Epithelial cell of prostate (primary cell): ENCODE data around the gene SSBP3.

ENCODE experiments used
- DNase-seq: peaks from one replicate; pipeline ENCODE4 v3.0.0-alpha.2; 2011; ENCODE audit warnings: low read depth, low spot score
- H3K27ac ChIP-seq: fragments of 450-650 bp; 2 replicates; pipeline ENCODE4 v1.5.1; 2017; ENCODE audit warnings: mild to moderate bottlenecking

SSBP3 gene

DNA sequence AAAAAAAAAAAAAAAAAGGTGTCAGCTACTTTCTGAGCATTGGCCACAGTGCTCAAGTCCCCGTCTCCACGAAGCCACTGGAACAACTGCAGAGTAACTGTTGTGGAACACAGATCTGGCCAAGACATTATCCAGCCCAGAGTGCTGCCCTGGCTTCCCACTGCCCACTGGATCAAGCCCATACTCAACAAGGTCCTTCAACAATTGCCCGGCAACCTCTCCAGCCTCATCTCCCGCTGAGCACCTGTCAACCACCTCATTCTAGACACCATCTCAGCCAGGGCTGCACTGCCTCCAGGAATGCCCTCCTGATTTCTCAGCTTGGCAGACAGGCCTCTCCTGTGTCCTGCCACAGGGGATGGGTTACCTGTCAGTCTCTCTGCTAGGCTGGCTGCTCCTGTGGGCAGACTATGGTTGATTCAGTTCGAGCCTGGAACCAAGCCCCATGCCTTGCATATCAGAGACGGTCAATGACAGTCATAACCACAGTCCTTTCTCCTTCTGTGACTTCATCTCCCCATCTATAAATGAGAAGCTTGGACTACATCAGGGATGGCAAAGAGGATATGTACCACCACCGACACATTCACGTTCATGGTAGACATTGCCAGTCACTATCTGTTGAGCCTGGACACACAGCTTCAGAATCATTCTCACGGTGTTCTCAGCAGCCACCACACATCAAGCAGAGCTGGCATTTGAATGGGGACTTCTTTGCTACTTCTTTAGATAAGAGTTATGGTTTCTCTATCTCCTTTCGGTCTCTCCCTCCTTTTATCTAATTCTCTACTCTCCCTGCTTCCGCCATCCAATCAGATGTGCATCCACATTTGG, 129.4 kb downstream of the SSBP3 start:
- no peak for DNase-seq
- no peak overlapping the region for H3K27ac ChIP-seq

DNA sequence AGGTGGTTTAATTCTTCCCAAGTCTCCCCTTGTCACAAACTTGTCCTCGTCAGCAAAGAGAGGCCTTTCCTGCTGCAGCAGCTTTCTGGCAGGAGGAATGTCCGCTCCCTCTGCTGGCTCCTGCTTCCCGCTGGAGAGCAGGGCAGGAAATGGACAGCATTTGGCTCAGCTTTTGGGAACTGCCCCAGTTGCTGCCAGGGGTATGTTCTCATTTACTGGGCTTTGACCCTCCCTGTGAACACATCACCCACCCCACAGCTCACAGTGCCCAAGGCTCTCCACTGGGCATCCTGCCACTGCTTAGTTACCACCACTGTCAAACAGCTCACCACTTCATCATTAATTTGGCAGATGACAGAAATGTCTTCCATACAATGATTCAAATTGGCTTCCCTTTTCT, 130.8 kb downstream of the SSBP3 start:
- H3K27ac ChIP-seq, result no peak overlapping the region
- no peak for DNase-seq

DNA sequence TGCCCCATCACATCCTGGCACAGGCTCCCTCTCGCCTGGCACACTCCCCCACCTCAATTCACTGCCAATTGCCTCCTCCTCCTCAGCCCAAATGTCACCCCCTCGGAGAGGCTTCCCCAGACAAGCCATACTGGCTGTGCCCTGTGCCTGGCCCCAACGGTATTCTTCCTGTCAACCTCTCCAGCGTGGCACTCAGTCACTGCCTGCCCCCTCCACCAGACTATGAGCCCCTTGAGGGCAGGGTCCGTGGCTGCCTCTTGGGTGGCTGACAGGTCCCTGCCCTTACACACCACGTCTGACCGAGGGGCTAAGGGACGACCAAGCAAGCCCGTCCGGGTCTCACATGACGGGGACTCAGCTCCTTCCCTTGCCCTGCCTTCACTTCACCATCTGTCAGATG, 131.3 kb downstream of the SSBP3 start:
- DNase-seq, result no peak
- no peak overlapping the region for H3K27ac ChIP-seq

DNA sequence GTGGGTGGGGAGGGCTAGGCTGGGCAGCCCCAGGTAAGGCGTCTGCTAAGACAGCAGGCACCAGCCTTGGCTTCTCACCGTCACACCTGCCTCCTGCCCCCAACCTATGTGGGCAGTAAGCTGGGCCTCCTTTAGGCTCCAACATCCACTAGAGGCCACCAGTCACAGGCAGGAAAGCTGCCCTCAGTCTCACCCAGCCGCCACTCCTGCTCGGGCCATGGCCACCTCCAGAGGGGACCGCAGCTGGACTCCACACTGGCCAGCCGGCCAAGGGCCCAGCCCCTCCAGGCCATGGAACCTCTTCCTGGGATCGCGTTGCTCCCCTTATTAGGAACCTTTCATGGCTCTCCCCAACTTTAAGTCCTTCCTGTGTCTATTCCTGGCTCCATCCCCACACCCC, 131.7 kb downstream of the SSBP3 start:
- DNase-seq, result no peak
- no peak overlapping the region for H3K27ac ChIP-seq

DNA sequence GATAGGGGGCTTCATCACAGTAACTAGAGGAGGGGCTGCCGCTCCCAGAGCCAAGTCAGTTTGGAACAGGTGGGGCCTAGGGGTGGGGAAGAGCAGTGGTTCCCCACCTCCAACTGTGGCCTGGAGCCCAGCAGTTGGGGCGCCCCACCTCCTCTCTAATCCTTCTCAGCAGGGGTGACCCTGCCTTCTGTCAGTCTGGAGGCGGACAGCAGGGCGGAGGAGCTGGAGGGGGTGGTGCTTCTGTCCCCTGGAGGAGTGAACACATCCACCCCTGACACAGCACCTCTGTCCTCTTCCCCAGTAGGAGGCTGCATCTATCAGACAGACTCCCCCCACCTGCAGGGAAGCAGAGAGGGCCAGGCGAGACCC, 132.4 kb downstream of the SSBP3 start:
- H3K27ac ChIP-seq, result no peak overlapping the region

DNA sequence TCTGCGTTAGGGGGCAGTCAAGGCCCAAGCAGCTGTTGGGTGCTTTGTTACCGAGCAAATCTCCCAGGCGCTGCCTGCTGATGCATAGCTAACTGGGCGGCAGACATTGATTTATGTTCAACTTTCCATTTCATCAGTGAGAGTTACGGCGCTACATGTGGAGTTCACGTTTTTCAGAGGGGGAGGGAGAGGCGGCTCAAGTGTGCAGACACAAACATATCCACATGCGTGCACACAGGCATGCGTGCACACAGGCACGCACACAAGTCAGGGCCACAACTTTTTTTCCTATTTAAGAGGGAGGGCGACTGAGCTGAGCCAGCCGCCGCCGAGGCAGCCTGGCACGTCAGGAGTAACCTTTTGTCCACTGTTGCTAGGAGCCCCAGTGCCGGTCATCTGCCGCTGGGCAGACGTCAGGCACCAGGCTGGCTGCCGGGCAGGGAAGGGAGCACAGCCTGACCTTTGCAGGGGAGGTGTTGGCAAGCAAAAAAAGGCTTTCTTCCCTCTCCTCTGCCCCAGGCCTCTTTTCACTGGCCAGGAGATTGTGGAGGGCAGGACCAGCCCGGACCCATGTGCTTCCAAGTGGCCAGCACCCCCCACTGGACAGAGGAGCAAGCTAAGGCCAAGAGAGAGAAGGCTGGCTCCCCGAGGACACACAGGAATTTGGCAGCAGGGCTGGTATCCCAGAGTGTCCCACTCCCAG, 133.0 kb downstream of the SSBP3 start:
- no peak for DNase-seq
- no peak overlapping the region for H3K27ac ChIP-seq

More for the DNA sequence above, 132.4 kb downstream of the SSBP3 start:
- DNase-seq, result no peak

DNA sequence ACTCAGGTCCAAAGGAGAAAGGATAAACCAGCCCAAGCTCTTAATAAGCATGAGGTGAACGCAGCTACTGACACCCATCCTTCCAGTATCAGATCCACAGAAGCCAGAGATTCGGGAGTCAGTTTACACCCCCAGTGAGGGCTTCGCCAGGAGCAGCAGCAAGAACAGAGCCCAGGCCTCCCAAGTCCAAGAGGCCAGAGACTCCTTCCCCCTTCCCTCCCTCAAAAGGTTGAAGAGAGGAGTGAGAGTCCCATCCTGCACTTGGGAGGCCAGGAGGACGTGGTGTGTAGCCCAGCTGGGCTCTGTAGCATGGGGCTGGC, 133.5 kb downstream of the SSBP3 start:
- no peak overlapping the region for H3K27ac ChIP-seq
- DNase-seq, result no peak

DNA sequence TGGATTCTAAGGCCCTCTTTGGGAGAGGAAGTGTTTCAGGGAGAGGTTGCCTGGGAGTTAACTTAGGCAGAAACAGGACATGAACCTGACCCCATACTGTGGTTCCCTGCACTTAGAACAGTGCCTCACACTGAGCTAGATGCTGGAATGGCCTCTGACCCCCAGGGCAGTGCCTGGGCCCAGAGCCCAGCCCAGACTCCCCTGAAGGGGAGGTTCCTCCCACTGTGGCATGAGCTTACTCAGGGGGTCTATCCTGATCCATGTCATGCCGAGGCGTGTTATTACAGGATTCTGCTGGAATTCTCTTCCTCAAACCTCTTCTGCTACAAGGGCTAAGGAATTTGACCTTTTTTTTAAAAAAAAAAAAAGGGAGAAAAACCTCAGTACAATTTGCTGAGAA, 134.1 kb downstream of the SSBP3 start:
- H3K27ac ChIP-seq, result no peak overlapping the region
- DNase-seq, result no peak

DNA sequence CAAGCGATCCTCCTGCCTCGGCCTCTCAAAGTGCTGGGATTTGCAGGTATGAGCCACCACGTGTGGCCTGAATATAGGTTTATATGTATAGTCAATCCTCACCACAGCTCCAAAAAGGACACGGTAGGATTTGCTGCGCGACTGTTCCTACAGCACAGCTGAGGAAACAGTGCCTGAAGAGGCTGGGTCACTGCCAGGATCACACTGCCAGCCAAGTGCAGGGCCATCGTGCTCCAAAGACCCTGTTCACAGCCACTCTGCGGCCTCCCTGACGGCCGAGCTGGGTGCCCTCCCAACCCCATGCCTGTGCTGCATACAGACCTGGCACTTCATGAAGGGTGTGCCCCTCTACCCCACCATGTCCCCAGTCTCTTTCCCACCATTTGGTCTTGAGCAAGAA, 134.9 kb downstream of the SSBP3 start:
- no peak overlapping the region for H3K27ac ChIP-seq
- no peak for DNase-seq

DNA sequence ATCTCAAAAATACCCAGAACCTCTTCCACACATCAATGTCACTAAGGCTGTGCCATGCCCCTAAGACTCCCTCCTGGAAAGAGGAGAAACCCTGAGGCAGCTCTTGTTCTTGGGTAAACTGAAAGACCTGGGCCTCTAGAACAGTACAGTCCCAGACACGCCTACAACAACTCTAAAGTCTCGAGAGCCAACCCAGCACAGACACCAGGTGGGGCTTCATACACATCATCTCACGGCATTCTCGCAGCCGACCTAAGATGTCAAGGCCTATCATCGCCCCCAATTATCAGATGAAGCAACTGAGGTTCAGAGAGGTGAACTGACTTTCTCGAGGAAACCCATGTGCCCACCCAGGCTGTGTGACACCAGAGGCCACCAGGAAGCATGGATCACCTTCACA, 135.7 kb downstream of the SSBP3 start:
- no peak overlapping the region for H3K27ac ChIP-seq
- no peak for DNase-seq

DNA sequence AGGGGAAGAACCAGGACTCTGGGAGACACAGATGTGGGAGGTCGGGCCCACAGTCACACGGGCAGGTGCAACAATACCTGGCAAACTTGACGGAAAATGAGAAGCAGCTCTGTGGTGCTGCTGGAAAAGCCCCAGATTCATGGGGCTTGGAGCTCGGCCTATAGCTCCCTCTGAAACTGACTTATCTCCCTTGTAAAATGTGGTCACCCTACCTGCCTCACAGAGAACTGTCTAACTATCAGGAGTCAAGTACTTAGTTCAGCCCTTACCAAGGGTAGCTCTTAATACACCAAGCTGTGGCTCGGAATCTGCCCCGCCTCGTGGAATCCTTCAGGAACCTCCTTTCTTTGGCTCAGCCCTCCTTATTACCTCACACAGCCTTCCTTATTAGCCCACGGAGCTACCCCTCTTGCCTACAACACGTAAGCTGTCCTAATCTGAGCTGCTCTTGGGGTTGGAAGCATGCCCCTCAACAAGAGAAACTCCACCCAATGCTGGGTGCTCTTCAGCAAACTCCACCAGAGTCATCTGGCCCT, 137.4 kb downstream of the SSBP3 start:
- no peak for DNase-seq
- H3K27ac ChIP-seq, result no peak overlapping the region

DNA sequence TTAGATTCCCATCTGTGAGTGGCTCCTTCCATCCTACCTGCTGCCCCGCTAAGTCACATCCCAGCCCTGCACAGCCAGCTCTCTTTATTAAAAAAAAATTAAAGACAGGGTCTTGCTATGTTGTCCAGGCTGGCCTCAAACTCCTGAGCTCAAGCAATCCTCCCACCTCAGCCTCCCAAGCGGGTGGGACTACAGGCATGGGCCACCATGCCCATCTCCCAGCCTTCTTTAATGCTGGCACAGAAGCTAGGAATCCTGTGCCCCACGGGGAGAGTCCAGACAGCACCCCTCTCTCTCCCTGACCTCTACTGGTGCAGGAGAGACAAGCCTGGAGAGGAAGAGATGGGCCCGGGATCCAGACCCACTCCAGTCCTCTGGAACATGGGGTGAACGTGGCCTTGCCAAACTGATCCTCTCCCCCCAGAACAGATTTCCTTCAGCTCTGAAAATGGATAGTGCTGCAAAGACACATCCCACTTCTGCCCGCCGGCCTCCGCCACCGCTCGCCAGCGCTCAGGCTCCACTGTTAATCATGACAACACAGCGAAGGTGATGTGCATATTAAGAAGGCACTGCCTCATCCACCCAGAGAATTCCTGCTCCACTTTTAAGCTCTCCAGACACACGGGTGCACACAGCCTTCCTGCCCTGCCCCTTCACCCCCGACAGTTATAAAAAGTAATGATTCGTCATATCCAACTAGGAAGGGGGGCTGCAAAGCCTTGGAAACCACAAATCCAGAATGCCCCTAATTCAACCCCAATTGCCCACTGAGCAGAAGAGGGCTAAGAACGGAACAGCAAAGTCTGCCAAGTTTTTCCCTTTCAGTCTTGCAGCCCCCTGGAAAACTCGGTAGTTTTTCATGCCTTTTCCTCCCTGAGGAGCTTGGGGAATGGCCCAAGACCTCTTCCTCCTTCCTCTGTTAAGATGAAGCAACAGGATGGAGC, 138.1 kb downstream of the SSBP3 start:
- no peak overlapping the region for H3K27ac ChIP-seq
- no peak for DNase-seq

DNA sequence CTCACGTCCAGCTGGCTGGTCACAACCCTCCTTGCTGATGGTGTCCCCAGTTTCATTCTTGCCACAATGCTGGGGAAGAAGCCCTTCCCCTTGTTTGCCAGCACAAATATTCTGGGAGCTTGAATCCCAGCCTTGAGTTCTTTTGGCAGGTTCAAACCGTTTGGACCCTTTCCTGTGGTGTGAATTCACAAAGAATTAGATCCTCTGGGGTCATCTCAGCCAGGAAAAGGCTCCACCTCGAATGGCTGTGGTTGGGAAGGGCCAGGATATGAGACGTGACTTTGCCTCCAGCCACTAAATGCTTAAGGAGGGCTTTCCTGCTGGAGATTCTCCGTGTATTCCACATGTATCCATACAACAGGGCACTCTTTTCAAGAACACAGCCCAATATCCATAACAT, 139.3 kb downstream of the SSBP3 start:
- DNase-seq, result no peak
- H3K27ac ChIP-seq, result no peak overlapping the region

DNA sequence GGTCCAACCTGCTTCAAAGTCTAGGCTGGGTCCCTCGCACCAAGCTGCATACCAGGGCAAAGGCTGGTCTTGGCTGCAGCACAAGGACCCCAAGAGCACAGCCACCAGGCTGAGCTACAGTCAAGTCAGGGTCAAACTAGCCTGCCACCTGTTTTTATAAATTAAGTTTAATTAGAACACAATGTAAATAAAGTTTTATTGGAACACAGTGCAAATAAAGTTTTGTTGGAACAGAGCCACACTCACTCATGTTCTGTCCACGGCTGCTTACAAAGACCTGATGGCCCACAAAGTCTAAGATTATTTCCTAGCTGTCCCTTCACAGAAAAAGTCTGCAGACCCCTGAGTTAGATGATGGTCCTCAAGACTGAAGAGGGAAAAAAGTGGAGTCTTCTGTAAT, 140.0 kb downstream of the SSBP3 start:
- no peak overlapping the region for H3K27ac ChIP-seq
- no peak for DNase-seq

DNA sequence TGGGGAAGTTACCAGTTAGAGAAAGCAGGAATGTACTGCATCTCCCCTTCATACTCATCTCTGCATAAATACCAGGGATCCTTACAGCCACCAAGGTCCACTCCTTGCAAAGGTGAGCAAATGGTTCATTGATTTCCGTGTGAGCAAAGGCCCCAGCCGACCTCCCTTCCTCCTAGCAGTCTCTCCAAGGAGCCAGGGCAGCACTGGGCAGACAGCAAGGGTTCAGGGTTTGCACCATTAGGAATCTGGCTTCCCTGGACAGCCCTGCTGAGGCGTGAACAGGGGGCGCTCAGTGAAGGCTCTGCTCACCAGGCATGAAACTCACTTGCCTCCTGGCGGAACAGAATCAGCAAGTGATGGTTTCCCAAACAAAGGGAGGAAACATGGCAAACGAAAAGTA, 140.5 kb downstream of the SSBP3 start:
- no peak for DNase-seq
- no peak overlapping the region for H3K27ac ChIP-seq

DNA sequence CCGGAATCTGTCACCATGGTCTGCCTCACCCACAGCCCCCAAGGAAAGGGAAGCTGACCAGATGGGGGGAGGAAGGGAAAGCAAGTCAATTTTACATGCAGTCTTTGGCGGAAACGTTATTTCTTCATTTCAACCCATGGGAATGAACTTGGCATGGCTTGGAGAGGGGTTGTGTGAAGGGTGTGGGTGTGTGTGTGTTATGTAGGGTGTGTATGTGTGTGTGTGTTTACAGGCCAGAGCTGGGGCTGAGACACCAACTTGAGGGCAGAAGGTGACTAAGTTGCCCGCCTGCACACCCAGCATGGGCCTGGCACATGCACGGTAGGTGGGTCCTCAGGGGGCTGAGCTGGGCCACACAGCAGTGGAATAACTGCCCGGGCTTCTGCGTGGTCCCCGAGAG, 141.1 kb downstream of the SSBP3 start:
- H3K27ac ChIP-seq, result no peak overlapping the region
- DNase-seq, result no peak

DNA sequence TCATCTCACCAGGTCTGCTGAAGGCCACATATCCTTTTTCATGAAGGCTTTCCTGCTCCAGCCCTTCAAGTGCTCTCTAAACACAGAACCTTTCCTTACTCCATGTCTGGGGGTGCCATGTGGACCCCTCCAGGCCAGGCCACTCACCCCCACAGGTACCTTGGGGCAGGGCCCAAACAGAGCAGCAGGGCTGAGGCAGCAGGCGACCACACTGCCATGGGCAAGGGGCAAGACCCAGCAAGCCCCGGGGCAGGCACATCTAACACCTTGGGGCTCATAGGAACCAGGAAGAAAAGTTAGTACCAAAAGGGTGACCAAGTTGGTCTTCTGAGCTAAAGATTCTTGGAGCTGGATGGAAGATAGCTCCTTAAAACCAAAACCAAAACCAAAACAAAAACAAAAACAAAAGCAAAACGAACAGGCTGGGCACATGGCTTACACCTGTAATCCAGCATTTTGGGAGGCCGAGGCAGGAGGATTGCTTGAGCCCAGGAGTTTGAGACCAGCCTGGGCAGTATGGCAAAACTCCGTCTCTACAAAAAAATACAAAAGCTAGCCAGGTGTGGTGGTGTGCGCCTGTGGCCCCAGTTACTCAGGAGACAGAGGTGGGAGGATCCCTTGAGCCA, 142.5 kb downstream of the SSBP3 start:
- H3K27ac ChIP-seq, result no peak overlapping the region
- DNase-seq, result no peak

DNA sequence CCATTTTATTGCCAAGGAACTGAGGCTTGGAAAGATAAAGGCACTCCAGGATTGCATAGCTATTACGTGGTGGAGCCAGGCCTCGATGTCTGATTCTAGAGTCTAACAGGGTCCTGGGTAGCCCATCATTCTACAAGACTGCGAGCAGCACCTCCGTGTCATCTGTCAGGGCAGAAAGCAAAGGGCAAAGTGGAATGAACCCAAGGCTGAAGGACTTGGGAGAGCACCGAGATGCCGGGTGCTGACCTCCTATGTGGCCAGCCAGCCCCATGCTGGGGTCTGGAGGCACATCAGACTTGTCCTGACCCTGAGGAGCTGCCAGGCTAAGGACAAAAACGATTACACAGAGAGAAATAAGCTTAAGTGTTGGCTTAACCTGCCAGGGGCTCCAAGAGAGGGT, 143.9 kb downstream of the SSBP3 start:
- H3K27ac ChIP-seq, result no peak overlapping the region

DNA sequence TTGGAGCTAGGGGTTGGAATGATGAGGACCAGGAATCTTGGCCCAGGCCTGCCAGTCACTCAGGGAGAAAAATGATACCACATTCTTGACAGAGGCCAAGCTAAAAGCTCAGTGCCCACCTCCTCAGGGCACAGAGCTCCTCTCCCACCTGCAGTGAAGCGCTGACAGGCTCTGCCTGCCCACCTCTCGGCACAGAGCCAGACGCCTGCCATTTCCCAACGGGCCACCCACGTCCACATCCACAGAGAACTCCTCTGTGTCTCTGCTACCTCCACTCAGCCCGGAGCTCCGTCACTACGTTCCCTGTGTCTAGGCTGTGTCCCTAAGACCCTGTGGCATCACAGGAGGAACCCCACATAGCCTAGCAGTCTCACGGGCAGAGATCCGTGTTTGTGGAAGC, 145.4 kb downstream of the SSBP3 start:
- DNase-seq, result no peak
- H3K27ac ChIP-seq, result no peak overlapping the region

More for the DNA sequence above, 143.9 kb downstream of the SSBP3 start:
- no peak for DNase-seq

DNA sequence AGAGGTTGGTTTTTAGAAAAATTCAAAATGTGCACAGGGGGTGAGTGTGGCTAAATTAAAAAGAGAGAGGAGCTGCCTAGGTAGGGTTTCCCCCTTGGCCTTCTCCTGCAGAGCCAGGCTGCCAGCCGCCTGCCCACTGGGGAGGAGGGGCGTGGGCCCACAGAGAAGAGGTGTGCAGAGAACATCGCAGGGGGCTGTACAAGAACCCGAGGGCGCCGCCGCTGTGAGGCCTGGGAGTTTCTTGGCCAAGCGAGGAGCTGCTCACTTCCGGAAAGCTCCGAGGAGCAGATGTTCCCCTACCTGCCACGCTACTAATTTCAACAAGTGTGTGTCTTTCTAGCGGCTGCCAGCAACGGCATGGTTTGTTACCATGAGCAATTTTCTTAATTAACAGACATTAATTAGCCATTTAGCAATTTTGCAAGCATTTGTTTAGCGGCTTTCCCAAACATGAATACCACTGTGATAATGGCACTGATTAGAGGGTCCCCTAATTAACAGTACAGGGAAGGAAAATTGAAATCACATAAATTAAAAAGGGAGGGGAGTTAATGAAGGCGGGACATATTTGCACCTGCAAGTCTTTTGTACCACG, 146.6 kb downstream of the SSBP3 start:
- H3K27ac ChIP-seq, result no peak overlapping the region
- DNase-seq, result no peak
